K562 (cell line): ENCODE measurements around the gene ALG5. TPM values are rescaled to one million over a fixed set of nuclear protein-coding genes. Genes with fewer than 3 reads are reported as not detected.

Experiments used
- ATAC-seq: fragments of 200-7000 bp; cut with Tn5 transposase; 3 replicates; pipeline ENCODE4 v1.9.1; 2020; ENCODE audit warnings: moderate library complexity
- BruUV-seq: library from RNA; stranded (reverse); fragments of 400-500 nt; replicated peaks from 2 replicates; lab custom pipeline; 2021; lab: Mats Ljungman, UMichigan
- CTCF ChIA-PET: fragments of 300-600 bp; formaldehyde crosslinking; extraction: SDS; loops from one replicate; lab custom pipeline; 2021; ENCODE audit warnings: low intra/inter-chr PET ratio; lab: Yijun Ruan, JAX
- POLR2A ChIA-PET: fragments of 300-600, 350-650 bp; sonication (Branson Sonifier 250); formaldehyde crosslinking; extraction: SDS; loops from one replicate; lab custom pipeline; 2021; ENCODE audit warnings: antibody characterized with exemption, inconsistent platforms; lab: Yijun Ruan, JAX
- DNase-seq, 4 experiments: peaks; one replicate each; pipeline versions ENCODE4 v3.0.0 to v3.0.0-alpha.2; 2011 to 2018; ENCODE audit warnings: low spot score in 3 of 4, mixed read lengths in 3 of 4; ENCODE audit errors: extremely low read depth in 1 of 4
- FAIRE-seq: peaks from 2 replicates; lab custom pipeline; 2011; peaks lifted over from hg19 to GRCh38; lab: Jason Lieb, UNC
- H2AFZ ChIP-seq: 2 replicates; pipeline ENCODE4 v1.6.0; 2011; ENCODE audit warnings: low read depth, low read length, control low read depth, inconsistent platforms
- H3K27ac ChIP-seq: fragments of 200-600 bp; 3 replicates; pipeline ENCODE4 v1.8.0; 2011; ENCODE audit warnings: low read depth, mild to moderate bottlenecking, control low read depth, inconsistent platforms, low read length, moderate library complexity, mixed read lengths; ENCODE audit errors: extremely low read depth
- H3K27me3 ChIP-seq, 2 experiments: fragments of 300-600 bp in 1 of 2; 2 replicates in 1 of 2; 3 replicates in 1 of 2; pipeline versions ENCODE4 v1.6.0 to v1.8.0; 2011; ENCODE audit warnings: inconsistent platforms in 2 of 2, low read length in 2 of 2, mild to moderate bottlenecking in 1 of 2, mixed read lengths in 1 of 2, moderate library complexity in 1 of 2; ENCODE audit not compliant: control insufficient read depth in 2 of 2, insufficient read depth in 2 of 2
- H3K36me3 ChIP-seq: fragments of 300-600 bp; 3 replicates; pipeline ENCODE4 v1.8.0; 2011; ENCODE audit warnings: mild to moderate bottlenecking, low read length, inconsistent platforms; ENCODE audit not compliant: control insufficient read depth, insufficient read depth
- H3K4me1 ChIP-seq, 2 experiments: fragments of 200-600 bp in 1 of 2; replicated peaks in 1 of 2; 2 replicates in 1 of 2; 3 replicates in 1 of 2; pipeline versions ENCODE4 v1.5.1 to v1.8.0; 2011; ENCODE audit warnings: inconsistent platforms in 2 of 2, low read length in 2 of 2, mild to moderate bottlenecking in 1 of 2, mixed read lengths in 1 of 2, moderate library complexity in 1 of 2; ENCODE audit not compliant: control insufficient read depth in 2 of 2, insufficient read depth in 2 of 2
- H3K4me2 ChIP-seq: 2 replicates; pipeline ENCODE4 v1.6.1; 2011; ENCODE audit warnings: low read length, control low read depth, inconsistent platforms, mixed read lengths; ENCODE audit not compliant: insufficient read depth
- H3K4me3 ChIP-seq: fragments of 200-600 bp; sonication (generic), shearing (Covaris generic); 2 replicates; pipeline ENCODE4 v1.5.1; 2016; ENCODE audit warnings: control low read depth, inconsistent platforms
- H3K79me2 ChIP-seq: fragments of 200-600 bp; 3 replicates; pipeline ENCODE4 v1.8.0; 2011; ENCODE audit warnings: low read length, inconsistent platforms; ENCODE audit not compliant: control insufficient read depth, insufficient read depth
- H3K9ac ChIP-seq, 2 experiments: 2 replicates each; pipeline versions ENCODE4 v1.6.0 to v1.6.1; 2011; ENCODE audit warnings: low read depth in 2 of 2, low read length in 2 of 2, control low read depth in 1 of 2, inconsistent platforms in 1 of 2, mild to moderate bottlenecking in 1 of 2, mixed read lengths in 1 of 2; ENCODE audit not compliant: insufficient read depth in 1 of 2
- H3K9me1 ChIP-seq: one replicate; pipeline ENCODE4 v1.6.0; 2011; ENCODE audit warnings: inconsistent platforms, mild to moderate bottlenecking, low read length, moderate library complexity; ENCODE audit not compliant: control insufficient read depth, insufficient read depth
- H3K9me3 ChIP-seq: replicated peaks from 2 replicates; pipeline ENCODE4 v1.5.1; 2011; ENCODE audit warnings: low read depth, low read length, inconsistent platforms; ENCODE audit not compliant: control insufficient read depth, insufficient read depth
- H4K20me1 ChIP-seq: replicated peaks from 2 replicates; pipeline ENCODE4 v1.6.1; 2011; ENCODE audit warnings: low read length, inconsistent platforms, mixed read lengths; ENCODE audit not compliant: control insufficient read depth, insufficient read depth
- BHLHE40 ChIP-seq: IDR thresholded peaks from 2 replicates; pipeline ENCODE4 v1.6.1; 2011; ENCODE audit warnings: low read length, improper control_type of control experiment
- CEBPB ChIP-seq: fragments of 450-650 bp; IDR thresholded peaks from 2 replicates; pipeline ENCODE4 v1.6.1; 2016; ENCODE audit warnings: missing genetic modification characterization, missing compliant biosample characterization
- ETS1 ChIP-seq: conservative IDR thresholded peaks from 2 replicates; pipeline ENCODE4 v1.6.1; 2011; ENCODE audit warnings: low read depth, mild to moderate bottlenecking, low read length; ENCODE audit not compliant: control insufficient read depth
- FOXK1 ChIP-seq: sonication (generic); formaldehyde crosslinking; IDR thresholded peaks from 2 replicates; pipeline ENCODE4 v1.8.0; 2022; ENCODE audit warnings: missing genetic modification reagents, mild to moderate bottlenecking, borderline replicate concordance
- POLR2B ChIP-seq: fragments of 450-650 bp; IDR thresholded peaks from 2 replicates; pipeline ENCODE4 v1.6.1; 2018; ENCODE audit warnings: low read depth; ENCODE audit not compliant: partially characterized antibody
- WGBS: fragments of 100-300 bp; shearing (Covaris generic); methylation state at CpG from one replicate; pipeline ENCODE4 v1.1.6; 2016; ENCODE audit warnings: low coverage, mixed read lengths; ENCODE audit not compliant: insufficient coverage; ENCODE audit errors: missing lambda C conversion rate; 5-methylcytosine and 5-hydroxymethylcytosine counted together
- in situ Hi-C: fragments of 300-500 bp; cut with MboI; formaldehyde crosslinking; loops from 4 replicates; pipeline ENCODE4 v1.15.0; 2018; ENCODE audit warnings: inconsistent platforms, mixed read lengths
- intact Hi-C: fragments of 100-400 bp; cut with micrococcal nuclease; formaldehyde crosslinking; loops from 2 replicates; pipeline ENCODE4 v1.14.2; 2022
- polyA plus RNA-seq, 8 experiments: library from polyadenylated mRNA; depleted of rRNA in 4 of 8; stranded (reverse) in 5 of 8; unstranded in 3 of 8; fragments of >200 nt; fragmentation: Nextera tagmentation in 2 of 8; fragmentation: Illumina TruSeq in 1 of 8; extraction: Ambion mirVana in 2 of 8; extraction: Trizol in 1 of 8; gene quantifications; 2 replicates each; pipeline versions ENCODE4 v1.2.1 to v1.2.3, GENCODE V29; 2011 to 2014; ENCODE audit warnings: inconsistent platforms in 1 of 8, missing spikeins in 1 of 8
- total RNA-seq, 7 experiments: library from RNA; depleted of rRNA in 6 of 7; stranded (reverse); fragments of >200 nt in 6 of 7; fragmentation: Illumina TruSeq in 2 of 7; extraction: Trizol in 2 of 7; gene quantifications; 2 replicates each; pipeline versions ENCODE4 v1.2.1 to v1.2.3, GENCODE V29; 2011 to 2021; ENCODE audit warnings: low replicate concordance in 1 of 7

Gene ALG5
- total and polyA plus RNA-seq, 9 of the 15 experiments (the other 6 are each of a cell fraction or from before 2014, with no cell fraction given) = 33.6 to 80.5 (median 48.2) TPM

GRCh38 chr13:36997716-36998427, 1.3 kb downstream of the ALG5 start:
- peaks cover 47% of the 10 kb centered on the region for H3K36me3 ChIP-seq
- H3K79me2 ChIP-seq = peaks cover 70% of the 10 kb centered on the region
- peak overlapping the region; percentile 100 for H3K27ac ChIP-seq
- POLR2A ChIA-PET = interaction anchor here (1.0 to 1.1 kb wide), 2 partner anchors 13 to 16 kb away, joined by 3 to 5 read pairs; no protein-coding TSS in a partner anchor
- no peaks in the 10 kb centered on the region for H3K9me1 ChIP-seq
- CTCF ChIA-PET = no interaction called here
- FAIRE-seq = no peak
- in situ Hi-C loops (no loop called here), intact Hi-C loops (no loop called here)
- no peak for TF ChIP-seq ETS1
- 0 out of 2 replicates have a peak, but pooled peaks have one; percentile 22 for TF ChIP-seq CEBPB (tag)
- TF ChIP-seq FOXK1 (CRISPR knock-in tag) = no peak
- no peak for TF ChIP-seq POLR2B
- TF ChIP-seq BHLHE40 = no peak
- ATAC-seq = no peak
- no peaks in the 10 kb centered on the region; a peak in 1 of 5 replicates for H3K4me1 ChIP-seq
- no peaks in the 10 kb centered on the region for H3K9me3 ChIP-seq
- WGBS = 5% methylated on average over 6 of the region's 6 CpGs
- peak overlapping the region; percentile 75; the same call in 1 of the 2 replicates for H2AFZ ChIP-seq
- DNase-seq = no peak
- BruUV-seq = no TSS peak
- peak overlapping the region; percentile 93 for H3K4me2 ChIP-seq
- H4K20me1 ChIP-seq = peaks cover 4% of the 10 kb centered on the region; the same call in 1 of the 2 replicates
- H3K27me3 ChIP-seq = no peaks in the 10 kb centered on the region
- H3K9ac ChIP-seq = peak overlapping the region; percentile 93 to 99; a peak in 3 of 4 replicates
- peak overlapping the region; percentile 96 for H3K4me3 ChIP-seq
